ENCODE results near the gene ATP11B. TPM values are rescaled to one million over a fixed set of nuclear protein-coding genes. Genes with fewer than 3 reads are reported as not detected.

ATP11B gene
- total RNA-seq, 1 experiment from 2014 or later: 84.0 TPM

GRCh38 chr3:182905623-182906022, 112.3 kb downstream of the ATP11B start:
- DNase-seq: no peak
- no peaks in the 10 kb centered on the region for H3K4me1 Mint-ChIP-seq (ENCODE audit: low read depth, unreplicated experiment)
- no peak overlapping the region for H3K27ac Mint-ChIP-seq (ENCODE audit: unreplicated experiment)
- no peaks in the 10 kb centered on the region for H3K36me3 Mint-ChIP-seq (ENCODE audit: insufficient read depth, unreplicated experiment)
- no peaks in the 10 kb centered on the region for H3K9me3 Mint-ChIP-seq (ENCODE audit: low read depth, unreplicated experiment)
- TF ChIP-seq CTCF (IDR thresholded peaks at IDR 0.05; ENCODE audit: unreplicated experiment): no peak
- no peaks in the 10 kb centered on the region for H3K27me3 Mint-ChIP-seq (ENCODE audit: unreplicated experiment)
- intact Hi-C loops (cut with micrococcal nuclease; ENCODE audit: unreplicated experiment): loop anchor here (5.0 kb wide), 1 partner anchor 482 kb away; no protein-coding TSS in a partner anchor
- no peak overlapping the region for H3K4me3 Mint-ChIP-seq (ENCODE audit: low read depth, unreplicated experiment)
- no TSS peak for BruUV-seq (replicated peaks)
- CTCF ChIA-PET: no interaction called here

GRCh38 chr3:182906036-182906435, 112.7 kb downstream of the ATP11B start:
- no peaks in the 10 kb centered on the region for H3K9me3 Mint-ChIP-seq (ENCODE audit: low read depth, unreplicated experiment)
- intact Hi-C loops (cut with micrococcal nuclease; ENCODE audit: unreplicated experiment): loop anchor here (5.0 kb wide), 1 partner anchor 481 kb away; no protein-coding TSS in a partner anchor
- CTCF ChIA-PET: no interaction called here
- no peak overlapping the region for H3K27ac Mint-ChIP-seq (ENCODE audit: unreplicated experiment)
- no peak overlapping the region for H3K4me3 Mint-ChIP-seq (ENCODE audit: low read depth, unreplicated experiment)
- TF ChIP-seq CTCF (IDR thresholded peaks at IDR 0.05; ENCODE audit: unreplicated experiment): no peak
- no peaks in the 10 kb centered on the region for H3K27me3 Mint-ChIP-seq (ENCODE audit: unreplicated experiment)
- H3K4me1 Mint-ChIP-seq (ENCODE audit: low read depth, unreplicated experiment): no peaks in the 10 kb centered on the region
- no TSS peak for BruUV-seq (replicated peaks)
- no peaks in the 10 kb centered on the region for H3K36me3 Mint-ChIP-seq (ENCODE audit: insufficient read depth, unreplicated experiment)
- DNase-seq: no peak

- intact Hi-C loops (cut with micrococcal nuclease; ENCODE audit: unreplicated experiment): loop anchor here (2.0 to 5.0 kb wide), 2 partner anchors 194 to 479 kb away; no protein-coding TSS in a partner anchor
- DNase-seq: no peak
- CTCF ChIA-PET: interaction anchor here (0.6 kb wide), 2 partner anchors 158 to 192 kb away, joined by 3 read pairs; no protein-coding TSS in a partner anchor
Observed at GRCh38 chr3:182908471-182908870, 115.2 kb downstream of the ATP11B start.

GRCh38 chr3:182909318-182910040, 116.2 kb downstream of the ATP11B start:
- Mint-ChIP-seq H3K4me3 (ENCODE audit: low read depth, unreplicated experiment) (no peak overlapping the region), H3K36me3 (ENCODE audit: insufficient read depth, unreplicated experiment) (no peaks in the 10 kb centered on the region), H3K27me3 (ENCODE audit: unreplicated experiment) (no peaks in the 10 kb centered on the region), H3K9me3 (ENCODE audit: low read depth, unreplicated experiment) (no peaks in the 10 kb centered on the region), H3K27ac (ENCODE audit: unreplicated experiment) (no peak overlapping the region), H3K4me1 (ENCODE audit: low read depth, unreplicated experiment) (no peaks in the 10 kb centered on the region)
- intact Hi-C loops (cut with micrococcal nuclease; ENCODE audit: unreplicated experiment): loop anchor here (2.0 to 5.0 kb wide), 2 partner anchors 195 to 478 kb away; no protein-coding TSS in a partner anchor
- CTCF ChIA-PET: interaction anchor here (0.6 kb wide), 2 partner anchors 37 to 195 kb away, joined by 3 to 4 read pairs; no protein-coding TSS in a partner anchor
- no TSS peak for BruUV-seq (replicated peaks)
- no peak for DNase-seq
- TF ChIP-seq CTCF (IDR thresholded peaks at IDR 0.05; ENCODE audit: unreplicated experiment): peak; percentile 31

More at GRCh38 chr3:182908471-182908870, 115.2 kb downstream of the ATP11B start:
- Mint-ChIP-seq H3K9me3 (ENCODE audit: low read depth, unreplicated experiment) (no peaks in the 10 kb centered on the region), H3K27ac (ENCODE audit: unreplicated experiment) (no peak overlapping the region), H3K27me3 (ENCODE audit: unreplicated experiment) (no peaks in the 10 kb centered on the region), H3K36me3 (ENCODE audit: insufficient read depth, unreplicated experiment) (no peaks in the 10 kb centered on the region), H3K4me1 (ENCODE audit: low read depth, unreplicated experiment) (no peaks in the 10 kb centered on the region), H3K4me3 (ENCODE audit: low read depth, unreplicated experiment) (no peak overlapping the region)
- no peak for TF ChIP-seq CTCF (IDR thresholded peaks at IDR 0.05; ENCODE audit: unreplicated experiment)
- no TSS peak for BruUV-seq (replicated peaks)

Measured in Calu3 (cell line).